Progenitor cell of endocrine pancreas (in vitro differentiated cells): ENCODE data around the gene CASK. TPM values are rescaled to one million over a fixed set of nuclear protein-coding genes. Genes with fewer than 3 reads are reported as not detected.
"Not testable (repeated sequence)": the region's sequence is repeated elsewhere in the genome, so short reads cannot be mapped to it uniquely, and the experiment has no call there.

Experiments
- DNase-seq: peaks from one replicate; pipeline ENCODE4 v3.0.0; 2021; ENCODE audit warnings: low spot score; ENCODE audit not compliant: unreplicated experiment
- H3K27ac Mint-ChIP-seq: 2 replicates; pipeline ENCODE4 v1.8.0; 2021; ENCODE audit warnings: mild to moderate bottlenecking, moderate library complexity, mixed read lengths
- H3K27me3 Mint-ChIP-seq: 2 replicates; pipeline ENCODE4 v1.8.0; 2021; ENCODE audit warnings: mixed read lengths
- H3K36me3 Mint-ChIP-seq: 2 replicates; pipeline ENCODE4 v1.8.0; 2022; ENCODE audit warnings: mixed read lengths; ENCODE audit not compliant: insufficient read depth
- H3K4me1 Mint-ChIP-seq: 2 replicates; pipeline ENCODE4 v1.8.0; 2021; ENCODE audit warnings: low read depth, mixed read lengths
- H3K4me3 Mint-ChIP-seq: 2 replicates; pipeline ENCODE4 v1.8.0; 2021; ENCODE audit warnings: low read depth, mild to moderate bottlenecking, moderate library complexity, mixed read lengths
- H3K9me3 Mint-ChIP-seq: 2 replicates; pipeline ENCODE4 v1.8.0; 2021; ENCODE audit warnings: low read depth, mixed read lengths
- total RNA-seq: library from RNA; stranded (reverse); gene quantifications from 2 replicates; pipeline ENCODE4 v1.2.1, GENCODE V29; 2021
- TF ChIP-seq, protein P1 (sequence below): fragments of 200-600 bp; sonication (generic); IDR thresholded peaks from one replicate; pipeline ENCODE4 v1.5.0; 2021; ENCODE audit warnings: antibody characterized with exemption, mild to moderate bottlenecking; ENCODE audit not compliant: unreplicated experiment

Gene CASK
- total RNA-seq, 1 donor from 2014 or later: 68.3 TPM

DNA sequence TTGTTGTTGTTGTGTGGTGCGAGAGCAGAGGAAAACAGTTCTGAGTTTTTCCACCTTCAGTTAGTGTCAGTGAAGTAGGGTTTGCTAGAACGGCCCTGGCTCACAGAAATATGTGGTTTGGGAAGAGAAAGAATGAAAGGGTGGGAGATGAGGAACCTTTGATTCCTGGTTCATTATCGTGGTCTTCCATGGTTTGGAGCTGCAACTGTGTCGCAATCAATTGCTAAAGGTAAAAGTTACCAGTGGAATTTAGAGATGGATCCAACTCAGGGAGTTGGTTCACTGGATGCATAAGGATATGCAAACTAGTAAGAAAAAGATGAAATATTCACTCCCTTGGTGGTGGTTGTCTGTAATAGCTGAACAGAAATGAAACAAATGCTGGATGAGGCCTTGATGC lies 270.2 kb downstream of the CASK start:
- DNase-seq: no peak
- no peaks in the 10 kb centered on the region for H3K4me1 Mint-ChIP-seq
- H3K36me3 Mint-ChIP-seq: peaks cover 36% of the 10 kb centered on the region
- H3K27me3 Mint-ChIP-seq: no peaks in the 10 kb centered on the region
- H3K4me3 Mint-ChIP-seq: no peak overlapping the region
- H3K9me3 Mint-ChIP-seq: peaks cover 38% of the 10 kb centered on the region
- no peak overlapping the region for H3K27ac Mint-ChIP-seq
- TF ChIP-seq, protein P1, sequence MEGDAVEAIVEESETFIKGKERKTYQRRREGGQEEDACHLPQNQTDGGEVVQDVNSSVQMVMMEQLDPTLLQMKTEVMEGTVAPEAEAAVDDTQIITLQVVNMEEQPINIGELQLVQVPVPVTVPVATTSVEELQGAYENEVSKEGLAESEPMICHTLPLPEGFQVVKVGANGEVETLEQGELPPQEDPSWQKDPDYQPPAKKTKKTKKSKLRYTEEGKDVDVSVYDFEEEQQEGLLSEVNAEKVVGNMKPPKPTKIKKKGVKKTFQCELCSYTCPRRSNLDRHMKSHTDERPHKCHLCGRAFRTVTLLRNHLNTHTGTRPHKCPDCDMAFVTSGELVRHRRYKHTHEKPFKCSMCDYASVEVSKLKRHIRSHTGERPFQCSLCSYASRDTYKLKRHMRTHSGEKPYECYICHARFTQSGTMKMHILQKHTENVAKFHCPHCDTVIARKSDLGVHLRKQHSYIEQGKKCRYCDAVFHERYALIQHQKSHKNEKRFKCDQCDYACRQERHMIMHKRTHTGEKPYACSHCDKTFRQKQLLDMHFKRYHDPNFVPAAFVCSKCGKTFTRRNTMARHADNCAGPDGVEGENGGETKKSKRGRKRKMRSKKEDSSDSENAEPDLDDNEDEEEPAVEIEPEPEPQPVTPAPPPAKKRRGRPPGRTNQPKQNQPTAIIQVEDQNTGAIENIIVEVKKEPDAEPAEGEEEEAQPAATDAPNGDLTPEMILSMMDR: no peak

DNA sequence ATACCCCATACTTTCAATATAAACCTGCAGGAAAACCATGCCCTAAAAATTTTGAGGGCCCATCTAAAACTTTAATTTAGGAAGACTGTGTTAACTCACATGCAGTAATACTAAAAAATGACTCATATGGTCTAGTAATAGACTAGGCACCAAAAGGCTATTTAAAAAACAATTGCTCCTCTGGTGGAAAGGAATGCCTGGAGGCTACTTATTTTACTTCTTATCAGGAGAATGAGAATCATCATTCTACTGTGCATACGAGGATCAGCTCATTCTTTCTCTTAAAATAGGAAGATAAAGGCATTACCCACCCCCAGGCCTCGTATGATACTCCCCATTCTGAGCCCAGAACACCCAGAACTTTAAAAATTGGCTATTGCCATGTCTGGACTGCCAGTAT lies 277.2 kb downstream of the CASK start:
- not testable (repeated sequence) for H3K27me3 Mint-ChIP-seq, H3K4me3 Mint-ChIP-seq, H3K4me1 Mint-ChIP-seq, H3K27ac Mint-ChIP-seq, DNase-seq
- Mint-ChIP-seq H3K9me3 (peaks cover 51% of the 10 kb centered on the region), H3K36me3 (peaks cover 55% of the 10 kb centered on the region)

DNA sequence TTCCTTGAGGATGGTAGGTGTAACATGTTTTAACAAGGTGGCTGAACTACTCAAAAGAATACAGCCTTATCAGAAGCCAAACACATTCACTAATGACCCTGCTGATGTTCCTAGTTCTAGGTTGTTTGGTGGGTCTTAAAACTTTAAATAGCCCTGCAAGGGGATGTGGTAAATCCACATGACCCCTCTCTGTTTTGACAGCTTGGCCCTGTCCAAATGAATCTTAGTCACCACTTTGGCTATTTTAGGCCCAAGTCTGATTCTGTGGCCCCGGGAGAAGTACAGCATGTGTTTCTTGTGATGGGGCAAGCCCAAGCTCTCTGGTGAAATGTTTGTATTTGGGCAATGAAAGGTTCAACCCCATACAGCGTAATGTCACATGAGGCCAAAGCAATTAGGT lies 289.1 kb downstream of the CASK start:
- TF ChIP-seq, protein P1: no peak
- Mint-ChIP-seq H3K27me3 (no peaks in the 10 kb centered on the region), H3K9me3 (peaks cover 17% of the 10 kb centered on the region), H3K36me3 (peaks cover 15% of the 10 kb centered on the region), H3K4me3 (no peak overlapping the region), H3K27ac (no peak overlapping the region), H3K4me1 (no peaks in the 10 kb centered on the region)
- DNase-seq: no peak

DNA sequence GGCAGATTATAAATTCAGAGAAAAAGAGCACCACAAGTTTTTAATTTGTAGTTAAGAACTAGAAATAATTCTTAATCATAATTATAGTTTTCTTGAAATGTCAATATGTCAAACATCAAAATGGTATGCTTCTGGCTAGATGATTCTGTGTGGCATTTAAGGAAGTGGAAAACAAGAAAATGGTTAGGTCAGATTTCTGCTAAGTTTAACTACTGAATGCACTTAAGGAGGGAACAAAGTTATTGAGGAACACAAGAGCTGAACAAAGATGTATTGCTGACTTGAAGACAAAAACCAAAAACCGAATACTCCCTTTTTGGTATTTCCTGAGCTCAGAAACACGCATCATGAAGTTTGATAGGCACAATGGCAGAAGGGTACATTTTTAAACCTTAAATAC lies 293.3 kb downstream of the CASK start:
- Mint-ChIP-seq H3K27ac (no peak overlapping the region), H3K9me3 (peaks cover 7% of the 10 kb centered on the region), H3K36me3 (peaks cover 8% of the 10 kb centered on the region), H3K4me1 (no peaks in the 10 kb centered on the region), H3K4me3 (no peak overlapping the region), H3K27me3 (no peaks in the 10 kb centered on the region)
- TF ChIP-seq, protein P1: no peak
- DNase-seq: no peak

DNA sequence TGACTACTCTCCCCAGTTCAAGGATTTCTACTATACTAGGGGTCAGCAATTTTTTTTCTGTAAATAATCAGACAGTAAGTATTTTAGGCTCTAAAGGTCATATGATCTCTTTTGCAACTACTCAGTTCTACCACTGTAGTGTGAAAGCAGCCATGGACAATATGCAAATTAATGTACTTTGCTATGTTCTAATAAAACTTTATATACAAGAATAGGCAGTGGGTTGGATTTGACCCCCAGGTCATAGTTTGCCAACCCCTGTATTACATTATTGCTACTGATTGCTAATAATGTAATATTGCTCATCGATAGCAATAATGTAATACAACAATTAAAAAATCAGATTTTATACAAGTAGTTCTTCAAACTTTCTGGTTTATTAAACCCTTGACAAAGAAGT lies 293.8 kb downstream of the CASK start:
- H3K36me3 Mint-ChIP-seq: peaks cover 8% of the 10 kb centered on the region
- H3K9me3 Mint-ChIP-seq: peaks cover 7% of the 10 kb centered on the region
- DNase-seq: no peak
- H3K4me3 Mint-ChIP-seq: no peak overlapping the region
- TF ChIP-seq, protein P1: no peak
- H3K4me1 Mint-ChIP-seq: no peaks in the 10 kb centered on the region
- H3K27ac Mint-ChIP-seq: no peak overlapping the region
- no peaks in the 10 kb centered on the region for H3K27me3 Mint-ChIP-seq

DNA sequence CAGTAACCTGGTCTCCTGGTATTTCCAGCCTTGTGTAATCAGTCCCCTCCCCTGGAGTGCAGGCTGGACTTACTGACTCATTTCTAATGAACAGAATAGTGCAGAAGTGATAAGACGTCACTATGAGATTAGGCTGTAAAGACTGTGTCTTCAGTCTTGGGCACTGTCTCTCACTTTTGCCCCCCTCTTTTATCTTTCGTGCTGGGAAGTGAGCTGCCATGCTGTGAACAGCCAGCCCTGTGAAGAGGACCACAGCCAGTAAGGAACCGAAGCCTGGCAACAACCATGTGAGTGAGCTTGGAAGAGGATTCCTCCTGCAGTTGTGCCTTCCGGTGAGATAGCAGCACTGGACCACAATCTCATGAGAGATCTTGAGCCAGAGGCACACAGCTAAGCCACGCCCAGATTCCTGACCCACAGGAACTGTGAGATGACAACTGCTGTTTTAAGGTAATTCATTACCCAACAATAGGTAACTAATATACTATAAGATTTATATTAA lies 302.1 kb downstream of the CASK start:
- Mint-ChIP-seq H3K27me3 (no peaks in the 10 kb centered on the region), H3K36me3 (peaks cover 4% of the 10 kb centered on the region), H3K27ac (no peak overlapping the region), H3K9me3 (peaks cover 9% of the 10 kb centered on the region), H3K4me3 (no peak overlapping the region), H3K4me1 (peaks cover 4% of the 10 kb centered on the region)
- DNase-seq: no peak
- TF ChIP-seq, protein P1: no peak
